HG02642 (cell line): ENCODE data around the gene ERMP1.
A peak's percentile ranks its signal among the peaks of the same experiment; 100 is the strongest.
"Not testable (repeated sequence)": the region's sequence is repeated elsewhere in the genome, so short reads cannot be mapped to it uniquely, and the experiment has no call there.

Source experiments
- ATAC-seq: cut with Tn5 transposase; IDR thresholded peaks from one replicate; pipeline ENCODE4 v1.9.1; 2021; ENCODE audit warnings: mild to moderate bottlenecking; ENCODE audit not compliant: unreplicated experiment, poor library complexity

Gene ERMP1

DNA sequence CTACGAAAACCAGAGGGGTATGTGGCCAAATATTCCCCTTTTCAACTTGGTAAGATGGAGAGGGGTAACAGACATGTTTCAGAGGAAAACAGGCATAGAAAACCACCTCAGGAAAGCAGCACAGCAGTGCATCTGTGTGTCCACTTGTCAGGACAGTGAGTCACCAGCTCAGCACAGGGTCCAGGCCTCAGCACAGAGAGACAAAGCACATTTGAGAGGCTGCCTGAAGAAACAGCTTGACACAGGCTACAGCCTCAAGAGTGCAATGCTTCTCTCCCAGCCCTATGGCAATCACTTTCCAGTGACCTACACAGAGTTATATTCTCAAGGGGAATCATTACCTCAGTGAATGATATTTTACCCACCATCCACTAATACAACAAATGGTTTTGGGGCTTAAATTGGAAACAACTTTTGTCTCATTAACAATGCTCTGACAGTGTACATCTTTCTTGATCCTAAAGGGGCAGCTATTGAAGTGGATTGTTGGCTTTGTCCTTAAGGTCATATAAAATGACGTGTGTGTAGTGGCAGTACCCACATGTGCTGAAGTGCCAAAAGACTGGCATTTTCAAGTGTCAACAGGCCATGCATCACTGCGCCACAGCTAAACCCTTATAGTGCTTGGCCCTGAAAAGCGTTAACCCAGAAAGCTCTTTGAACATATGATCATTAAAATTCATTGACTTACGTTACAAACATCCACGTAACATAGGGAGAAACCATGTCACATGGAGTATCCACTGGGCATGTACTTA is 46.4 kb downstream of the ERMP1 start:
- ATAC-seq, result no peak

DNA sequence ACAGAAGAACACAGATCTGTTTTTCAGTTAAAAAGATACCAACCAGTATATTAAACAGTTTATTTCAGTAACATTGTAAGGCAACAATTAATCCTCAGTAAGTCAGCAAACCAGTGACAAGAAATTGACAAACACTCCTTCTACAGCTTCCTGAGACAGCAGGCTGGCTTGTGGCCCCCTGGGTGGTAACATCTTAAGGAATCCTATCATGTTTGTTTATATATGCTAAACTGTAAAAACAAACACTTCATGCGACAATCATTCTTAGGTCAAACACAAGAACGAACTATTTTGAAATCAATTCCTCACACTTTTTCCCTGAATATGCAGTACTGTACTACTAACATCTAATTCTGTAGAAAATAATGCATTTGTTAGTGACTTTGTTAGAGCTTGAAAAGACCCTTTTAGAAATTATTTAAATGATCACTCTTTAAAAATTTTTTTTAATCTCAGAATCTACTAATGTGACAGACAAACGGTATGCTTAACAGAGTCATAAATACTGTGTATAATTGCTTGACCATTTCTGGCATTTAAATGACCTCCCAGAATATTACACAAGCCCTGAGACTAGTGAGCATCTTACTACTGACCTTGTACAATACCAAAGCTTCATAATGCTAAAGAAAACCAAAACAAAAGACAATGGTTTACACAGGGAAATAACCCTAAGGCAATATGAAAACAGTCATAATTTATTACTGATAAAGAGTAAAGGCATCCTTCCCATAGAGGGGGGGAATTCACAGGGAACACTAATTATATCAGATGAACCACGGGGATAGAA is 48.2 kb downstream of the ERMP1 start:
- ATAC-seq, result no peak

DNA sequence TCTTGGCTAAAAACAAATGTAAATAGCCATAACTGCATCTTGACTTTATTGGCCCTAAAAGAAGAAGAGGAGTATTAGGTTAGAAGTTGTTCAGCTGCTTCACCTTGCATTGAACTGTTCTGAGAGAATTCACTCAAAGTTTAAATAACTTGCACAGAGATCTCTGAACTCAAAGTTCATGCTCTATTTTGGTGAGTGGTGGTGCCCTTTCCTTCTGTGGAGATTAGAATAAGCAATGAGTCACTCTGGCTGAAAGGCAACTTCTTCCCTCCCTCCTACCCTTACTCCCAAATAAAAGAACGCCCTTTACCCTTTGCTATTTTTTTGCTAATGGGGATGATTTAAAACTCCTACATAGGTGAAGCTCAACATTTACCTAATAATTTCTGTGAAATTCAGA is 48.9 kb downstream of the ERMP1 start:
- ATAC-seq, result no peak

DNA sequence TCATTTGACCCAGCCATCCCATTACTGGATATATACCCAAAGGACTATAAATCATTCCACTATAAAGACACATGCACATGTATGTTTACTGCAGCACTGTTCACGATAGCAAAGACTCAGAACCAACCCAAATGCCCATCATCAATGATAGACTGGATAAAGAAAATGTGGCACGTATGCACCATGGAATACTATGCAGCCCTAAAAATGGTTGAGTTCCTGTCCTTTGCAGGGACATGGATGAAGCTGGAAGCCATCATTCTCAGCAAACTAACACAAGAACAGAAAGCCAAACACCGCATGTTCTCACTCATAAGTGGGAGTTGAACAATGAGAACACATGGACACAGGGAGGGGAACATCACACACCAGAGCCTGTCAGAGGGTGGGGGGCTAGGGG is 49.5 kb downstream of the ERMP1 start:
- ATAC-seq, result not testable (repeated sequence)

DNA sequence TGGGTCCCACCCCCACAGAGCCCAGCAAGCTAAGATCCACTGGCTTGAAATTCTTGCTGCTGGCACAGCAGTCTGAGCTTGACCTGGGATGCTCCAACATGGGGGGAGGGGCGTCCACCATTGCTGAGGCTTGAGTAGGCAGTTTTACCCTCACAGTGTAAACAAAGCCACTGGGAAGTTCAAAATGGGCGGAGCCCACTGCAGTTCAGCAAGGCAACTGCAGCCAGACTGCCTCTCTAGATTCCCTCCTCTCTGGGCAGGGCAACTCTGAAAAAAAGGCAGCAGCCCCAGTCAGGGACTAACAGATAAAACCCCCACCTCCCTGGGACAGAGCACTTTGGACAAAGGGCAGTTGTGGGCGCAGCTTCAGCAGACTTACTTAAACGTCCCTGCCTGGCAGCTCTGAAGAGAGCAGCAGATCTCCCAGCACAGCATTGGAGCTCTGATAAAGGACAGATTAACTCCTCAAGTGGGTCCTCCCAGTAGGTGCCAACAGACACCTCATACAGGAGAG is 53.2 kb downstream of the ERMP1 start:
- ATAC-seq, result not testable (repeated sequence)

DNA sequence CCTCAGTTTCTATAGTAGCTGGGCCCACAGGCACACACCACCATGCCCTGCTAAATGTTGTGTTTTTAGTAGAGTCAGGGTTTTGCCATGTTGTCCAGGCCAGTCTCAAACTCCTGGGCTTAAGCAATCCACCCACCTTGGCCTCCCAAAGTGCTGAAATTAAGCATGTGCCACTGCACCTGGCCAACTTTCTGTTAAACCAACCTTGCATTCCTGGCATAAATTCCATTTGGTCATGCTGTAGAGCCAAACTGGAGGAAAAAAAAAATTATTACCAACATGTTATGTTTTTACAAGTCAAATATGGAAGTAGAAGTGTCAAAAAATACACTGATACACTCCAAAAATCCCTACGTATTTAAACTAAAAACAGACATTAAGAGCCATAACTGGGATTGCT is 54.1 kb downstream of the ERMP1 start:
- no peak for ATAC-seq

DNA sequence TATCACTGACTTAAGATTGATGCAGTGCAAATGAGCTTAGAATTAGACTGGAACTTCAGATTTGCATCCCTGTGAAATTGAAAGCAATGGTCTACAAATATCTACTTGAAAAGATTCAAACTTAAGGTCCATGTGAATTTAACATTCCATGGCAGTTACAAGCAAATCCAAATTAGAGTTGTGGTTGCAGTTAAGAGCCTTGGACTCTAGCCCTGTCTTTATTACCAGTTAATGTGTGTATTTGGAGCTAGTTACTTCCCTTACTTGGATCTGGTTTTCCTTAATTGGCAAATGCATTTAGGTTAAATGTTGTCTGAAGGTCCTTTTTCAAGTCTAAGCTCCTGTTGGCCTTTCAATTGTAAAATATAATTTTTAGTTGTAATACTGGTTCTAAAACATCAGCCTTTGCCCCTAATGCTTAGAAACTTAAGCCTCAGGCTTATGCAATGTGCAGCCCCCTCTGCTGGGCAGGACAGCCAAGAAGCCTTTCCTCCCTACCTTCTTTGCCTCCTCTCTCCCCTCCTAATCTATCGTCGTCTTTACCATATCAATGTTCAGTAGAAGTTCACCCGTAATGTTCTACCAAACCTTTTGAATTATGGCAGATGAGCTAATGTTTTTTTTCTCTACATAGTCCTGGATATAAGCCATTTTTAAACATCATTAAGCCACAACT is 59.5 kb downstream of the ERMP1 start:
- no peak for ATAC-seq

DNA sequence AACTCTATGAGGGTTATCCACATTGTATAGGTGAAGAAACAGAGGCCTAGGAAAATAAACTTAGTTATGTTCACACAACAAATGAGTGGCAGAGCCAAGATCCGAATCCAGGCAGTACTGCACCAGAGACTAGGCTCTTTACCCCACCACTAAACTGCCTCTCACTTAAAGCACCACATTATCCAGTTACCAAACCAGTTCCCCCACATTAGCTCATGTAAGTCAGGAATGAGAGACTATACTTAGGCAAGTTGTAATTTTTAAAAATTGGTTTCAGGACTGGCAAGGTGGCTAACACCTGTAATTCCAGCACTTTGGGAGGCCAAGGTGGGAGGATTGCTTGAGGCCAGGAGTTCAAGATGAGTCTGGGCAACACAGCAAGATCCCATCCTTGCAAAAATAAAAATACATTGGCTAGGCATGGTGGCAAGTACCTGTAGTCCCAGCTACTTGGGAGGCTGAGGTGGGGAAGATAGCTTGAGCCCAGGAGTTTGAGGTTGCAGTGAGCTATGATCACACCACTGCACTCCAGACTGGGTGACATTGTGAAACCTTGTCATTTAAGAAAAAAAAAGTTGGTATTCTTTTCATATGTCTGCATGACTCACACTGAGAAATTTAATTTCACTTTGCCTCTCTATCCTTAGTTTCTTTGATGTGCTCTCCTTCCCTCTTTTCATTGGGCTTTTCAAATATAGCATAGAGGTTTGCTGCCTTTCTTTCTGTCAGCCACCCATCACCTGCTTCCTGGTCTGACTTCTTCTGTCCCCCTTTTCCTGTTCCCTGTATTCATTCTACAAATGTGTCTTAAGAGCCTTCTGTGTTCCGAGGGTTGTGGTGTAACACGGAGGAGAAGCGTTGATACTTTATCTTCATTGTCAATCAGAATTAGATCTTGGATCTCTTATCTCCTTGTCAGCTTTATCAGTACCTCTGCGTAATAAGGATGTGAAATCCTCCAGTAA is 64.7 kb downstream of the ERMP1 start:
- ATAC-seq, result no peak

DNA sequence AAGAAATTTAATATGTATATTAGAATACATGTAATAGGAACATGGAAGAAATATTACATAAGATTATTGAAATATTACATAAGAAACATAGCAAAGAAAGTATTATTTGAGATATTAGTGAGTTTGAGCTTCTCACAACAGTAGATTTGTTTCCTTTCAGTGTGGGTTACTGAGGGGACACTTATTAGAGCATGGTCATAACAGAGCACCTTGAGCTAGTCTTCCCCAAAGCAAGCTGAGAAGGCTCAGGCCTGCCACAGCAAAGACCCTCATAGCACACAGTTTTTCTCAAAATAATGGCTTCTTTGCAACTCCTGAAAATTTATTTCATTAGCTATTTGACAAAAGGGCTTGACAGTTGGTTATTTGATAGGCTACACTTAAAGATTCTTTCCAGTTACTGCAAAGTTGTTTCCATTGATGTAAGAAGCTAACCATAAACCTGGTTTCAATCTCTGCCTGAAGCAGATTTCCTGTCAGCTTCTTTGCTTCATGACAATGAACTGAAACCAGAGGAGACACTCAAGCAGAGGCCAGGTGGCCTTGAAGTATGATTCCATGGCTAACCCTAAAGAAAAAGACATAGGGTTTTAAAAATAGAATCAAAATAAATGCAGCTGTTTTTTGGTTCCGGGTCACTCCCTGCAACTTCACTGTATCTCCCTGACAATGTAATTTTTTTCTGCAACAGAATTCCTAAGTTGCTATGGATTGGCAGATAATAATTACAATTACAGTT is 68.6 kb downstream of the ERMP1 start:
- ATAC-seq, result peak; percentile 90

DNA sequence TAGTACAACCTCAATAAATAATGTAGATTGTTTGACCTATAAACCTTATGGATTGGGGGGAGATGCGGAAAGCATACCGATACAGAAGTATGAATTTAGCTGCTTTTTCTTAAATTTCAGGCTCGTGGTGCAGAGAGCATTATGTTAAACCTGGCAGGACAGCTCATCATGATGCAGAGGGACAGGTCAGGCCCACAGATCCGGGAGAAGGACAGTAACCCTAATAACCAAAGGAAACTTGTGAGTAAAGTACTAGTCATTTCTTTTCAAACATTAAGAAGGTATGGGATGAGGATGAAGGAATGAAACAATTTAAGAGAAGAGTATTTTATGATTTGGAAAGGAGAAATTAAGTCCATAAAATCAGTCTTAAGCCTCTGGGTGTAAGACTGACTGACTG is 70.5 kb downstream of the ERMP1 start:
- no peak for ATAC-seq

DNA sequence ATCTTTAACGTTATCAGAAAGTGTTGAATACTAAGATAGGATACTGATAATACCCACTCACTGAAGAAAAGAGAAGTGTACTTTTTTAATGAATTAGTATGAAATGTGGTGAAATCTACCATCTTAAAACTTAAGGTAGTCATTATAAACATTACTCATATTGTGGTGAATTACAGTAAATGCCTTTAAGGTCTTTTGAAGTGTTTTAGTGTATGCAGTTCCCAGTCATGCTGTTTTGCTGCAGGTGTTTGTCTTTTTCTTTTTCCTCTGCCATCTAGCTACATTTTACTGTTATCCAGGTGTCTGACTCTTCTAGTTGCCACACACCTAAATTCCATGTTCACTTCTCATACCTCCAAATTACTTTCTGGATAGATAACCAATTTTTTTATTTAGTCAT is 72.6 kb downstream of the ERMP1 start:
- ATAC-seq, result no peak

DNA sequence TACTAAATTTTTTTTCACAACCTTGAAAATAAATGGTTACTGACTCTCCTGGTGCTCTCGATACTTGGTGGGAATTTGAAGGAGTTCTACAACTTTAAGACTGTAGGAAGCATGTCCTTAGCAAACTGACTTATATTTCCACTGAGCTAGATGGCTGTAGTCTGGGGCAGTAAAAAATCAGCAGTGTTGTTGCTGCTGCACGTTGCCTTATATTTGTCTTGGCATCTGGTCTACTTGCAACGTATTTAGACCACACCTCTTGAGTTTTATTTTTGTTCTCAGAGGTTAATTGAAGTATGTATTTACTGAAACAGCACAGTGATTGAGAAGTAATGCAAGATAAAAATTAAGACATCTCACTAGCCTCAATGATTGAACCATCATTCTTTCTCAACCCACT is 76.3 kb downstream of the ERMP1 start:
- ATAC-seq, result no peak

DNA sequence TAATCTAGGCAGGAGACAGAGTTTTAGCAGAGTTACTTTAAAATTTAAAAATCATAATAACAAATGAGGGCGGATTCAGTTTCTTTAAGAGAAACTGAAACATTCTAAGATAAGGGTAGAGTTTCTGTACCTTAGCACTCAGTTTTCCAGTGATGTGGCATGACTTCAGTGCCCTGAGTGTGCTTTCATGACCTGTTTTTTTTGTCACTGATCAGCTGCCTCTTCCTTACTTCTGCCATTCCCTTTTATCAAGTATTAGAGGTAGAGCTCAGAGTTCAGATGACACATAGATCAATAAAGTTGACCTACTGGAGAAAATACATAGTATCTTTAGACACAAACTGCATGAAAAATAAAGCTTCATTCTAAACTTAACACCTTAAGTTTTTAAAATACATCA is 82.3 kb downstream of the ERMP1 start:
- no peak for ATAC-seq

DNA sequence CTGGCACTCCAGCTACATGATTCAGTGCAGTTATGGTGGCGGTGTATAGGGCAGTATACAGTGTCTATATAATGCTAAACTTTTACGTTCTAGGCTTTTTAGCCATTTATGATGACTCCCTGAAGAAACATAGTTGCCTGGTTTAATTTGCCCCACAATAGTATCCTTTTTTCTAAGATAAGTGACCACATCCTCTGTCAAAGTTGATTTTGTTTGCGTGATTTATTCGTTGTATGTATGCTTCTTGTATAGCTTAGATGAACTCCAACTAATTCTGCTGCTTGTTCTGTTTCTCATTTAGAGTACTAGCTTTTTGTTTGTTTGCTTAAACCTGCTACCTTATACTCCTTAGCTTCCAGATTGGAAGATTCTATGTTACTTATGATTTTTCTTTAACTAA is 83.6 kb downstream of the ERMP1 start:
- no peak for ATAC-seq

DNA sequence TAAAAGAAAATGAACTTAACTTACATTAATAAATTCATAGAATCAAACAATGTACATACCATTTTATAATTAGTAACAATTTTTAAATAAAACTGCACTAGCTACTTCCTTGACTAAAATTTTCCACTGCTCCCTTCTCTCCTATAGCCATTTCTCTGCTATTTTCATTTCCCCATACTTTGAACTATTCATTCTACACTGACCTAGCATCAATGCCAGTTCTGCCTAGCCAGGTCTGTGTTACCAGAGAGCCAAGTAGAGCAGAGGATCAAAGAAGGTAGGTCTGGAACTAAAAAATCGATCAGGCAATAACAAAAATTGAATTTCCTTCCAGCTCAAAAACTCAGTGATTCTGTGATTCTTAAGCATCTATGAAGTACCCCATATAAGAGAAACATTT is 84.5 kb downstream of the ERMP1 start:
- no peak for ATAC-seq

DNA sequence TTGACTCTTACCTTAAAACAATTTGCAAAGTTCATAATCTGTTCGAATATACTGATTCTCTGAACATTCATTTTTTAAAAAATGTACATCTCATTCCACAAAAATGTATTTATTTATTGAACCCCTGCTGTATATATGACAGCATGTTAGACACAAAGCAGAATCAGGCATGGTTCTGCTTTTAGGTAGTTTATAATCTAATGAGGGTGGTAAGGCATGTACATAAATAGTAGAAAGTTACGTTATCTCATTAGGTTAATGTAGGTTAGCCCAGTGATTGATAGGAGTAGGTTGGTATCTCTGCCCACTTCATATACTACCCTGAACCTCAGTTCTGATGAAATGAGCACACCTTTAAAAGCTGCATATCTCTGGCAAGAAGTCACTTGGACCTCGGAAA is 89.8 kb downstream of the ERMP1 start:
- ATAC-seq, result no peak

DNA sequence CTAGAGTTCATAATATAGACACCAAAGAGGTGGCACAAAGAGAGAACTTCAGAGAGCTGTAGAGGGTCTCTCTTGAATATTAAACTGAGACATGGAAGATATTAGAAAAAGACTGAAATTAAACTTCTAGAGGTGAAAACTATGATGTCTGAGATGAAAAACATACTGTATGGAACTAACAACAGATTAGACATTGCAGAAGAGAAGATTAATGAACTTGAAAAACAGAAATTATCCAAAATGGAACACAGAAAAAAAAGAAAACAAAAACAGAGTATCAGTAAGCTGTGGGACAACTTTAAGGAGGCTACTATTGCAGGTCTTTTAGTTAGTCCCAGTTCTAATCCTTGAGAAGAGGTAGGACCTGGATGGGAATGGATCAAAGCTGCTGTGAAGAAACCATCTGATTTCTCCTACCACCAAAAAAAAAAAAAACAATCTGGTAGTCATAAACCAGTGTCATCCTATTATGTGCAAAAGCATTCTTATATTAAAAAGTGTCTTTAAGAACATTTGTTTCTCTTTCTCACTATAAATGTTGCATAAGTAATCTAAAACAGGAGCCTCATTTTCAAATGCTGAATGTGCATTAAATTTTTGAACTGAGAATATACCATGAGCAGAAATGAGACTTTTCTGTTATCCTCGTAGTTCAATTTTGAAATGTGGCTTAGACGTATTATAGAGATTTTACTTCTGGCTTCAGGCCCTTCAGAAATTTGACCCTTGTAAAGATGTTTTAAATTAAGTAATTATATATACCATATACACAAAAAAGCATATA is 96.2 kb downstream of the ERMP1 start:
- ATAC-seq, result no peak

DNA sequence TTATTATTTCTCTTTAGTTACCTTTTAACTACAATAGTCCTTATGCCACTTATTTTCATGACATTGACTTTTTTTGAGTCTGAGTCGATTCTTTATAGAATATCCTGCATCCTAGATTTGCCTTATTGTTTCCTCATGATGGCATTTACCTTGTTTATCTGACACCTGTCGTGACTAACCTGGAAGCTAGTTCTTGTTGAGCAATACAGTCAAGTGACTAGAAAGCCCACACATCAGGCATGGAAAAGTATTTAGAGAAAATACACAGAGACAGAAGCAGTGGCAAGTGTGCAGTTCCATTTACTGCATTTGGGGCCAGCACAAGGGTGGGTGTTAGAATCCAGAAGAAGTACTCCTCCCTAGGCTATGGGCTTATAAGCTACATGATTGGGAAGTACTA is 97.8 kb downstream of the ERMP1 start:
- no peak for ATAC-seq
